HG03025 (cell line): ENCODE measurements around the gene COPZ2.
"Not testable (repeated sequence)": the region's sequence is repeated elsewhere in the genome, so short reads cannot be mapped to it uniquely, and the experiment has no call there.

ENCODE experiments used
- ATAC-seq: cut with Tn5 transposase; IDR thresholded peaks from one replicate; pipeline ENCODE4 v1.9.1; 2021; ENCODE audit warnings: mild to moderate bottlenecking, moderate library complexity; ENCODE audit not compliant: unreplicated experiment, low FRiP score

COPZ2 gene

DNA sequence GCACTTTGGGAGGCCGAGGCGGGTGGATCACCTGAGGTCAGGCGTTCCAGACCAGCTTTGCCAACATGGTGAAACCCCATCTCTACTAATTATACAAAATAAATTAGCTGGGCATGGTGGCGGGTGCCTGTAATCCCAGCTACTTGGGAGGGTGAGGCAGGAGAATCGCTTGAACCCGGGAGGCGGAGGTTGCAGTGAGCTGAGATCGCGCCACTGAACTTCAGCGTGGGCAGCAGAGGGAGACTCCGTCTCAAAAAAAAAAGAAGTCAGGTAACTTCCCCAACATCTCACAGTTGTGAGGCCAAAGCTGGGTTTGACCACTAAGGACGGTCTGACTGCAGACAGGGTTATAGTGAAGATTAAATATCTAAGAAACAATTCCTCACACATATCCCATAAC lies 2.9 kb downstream of the COPZ2 start:
- ATAC-seq: not testable (repeated sequence)

DNA sequence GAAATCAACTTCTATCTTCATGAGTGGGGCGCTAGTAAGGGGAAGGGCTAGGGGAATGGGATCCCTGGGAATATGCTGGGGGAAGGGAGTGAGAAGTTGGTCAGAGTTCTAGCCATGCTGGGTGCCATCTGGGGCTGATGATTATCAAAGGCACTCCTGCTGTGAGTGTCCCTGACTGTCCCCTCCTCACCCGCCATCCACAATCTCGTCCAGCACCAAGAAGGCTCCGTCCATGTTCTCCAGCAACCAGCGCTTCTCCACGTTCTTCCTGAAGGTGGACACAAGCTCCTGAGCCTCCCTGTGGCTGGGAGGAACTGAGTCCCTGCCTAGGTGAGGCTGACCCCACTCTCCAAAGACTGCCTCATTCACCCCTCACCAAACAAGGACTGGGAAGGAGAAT lies 5.6 kb downstream of the COPZ2 start:
- ATAC-seq: no peak

DNA sequence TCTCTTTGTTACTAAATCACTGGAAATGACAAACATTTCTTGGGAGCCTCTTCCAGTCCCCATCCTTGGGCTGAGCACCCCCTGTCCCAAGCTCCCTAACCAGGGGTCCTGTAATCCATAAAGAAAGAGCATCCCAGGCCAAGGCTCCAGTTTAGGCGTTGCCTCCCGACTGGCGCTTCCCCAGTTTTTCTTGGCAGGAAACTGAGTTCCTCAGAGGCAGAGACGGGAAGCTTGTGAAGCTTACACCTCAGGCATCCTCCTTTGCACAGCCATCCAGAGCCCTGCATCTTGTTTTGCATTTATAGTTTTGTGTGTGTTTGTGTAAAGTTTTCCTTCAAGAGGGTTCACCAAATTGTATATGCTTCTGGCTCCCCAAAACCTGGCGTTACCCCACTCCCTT lies 7.1 kb downstream of the COPZ2 start:
- no peak for ATAC-seq

GRCh38 chr17:48028736-48029135 lies 8.9 kb downstream of the COPZ2 start:
- ATAC-seq: no peak

DNA sequence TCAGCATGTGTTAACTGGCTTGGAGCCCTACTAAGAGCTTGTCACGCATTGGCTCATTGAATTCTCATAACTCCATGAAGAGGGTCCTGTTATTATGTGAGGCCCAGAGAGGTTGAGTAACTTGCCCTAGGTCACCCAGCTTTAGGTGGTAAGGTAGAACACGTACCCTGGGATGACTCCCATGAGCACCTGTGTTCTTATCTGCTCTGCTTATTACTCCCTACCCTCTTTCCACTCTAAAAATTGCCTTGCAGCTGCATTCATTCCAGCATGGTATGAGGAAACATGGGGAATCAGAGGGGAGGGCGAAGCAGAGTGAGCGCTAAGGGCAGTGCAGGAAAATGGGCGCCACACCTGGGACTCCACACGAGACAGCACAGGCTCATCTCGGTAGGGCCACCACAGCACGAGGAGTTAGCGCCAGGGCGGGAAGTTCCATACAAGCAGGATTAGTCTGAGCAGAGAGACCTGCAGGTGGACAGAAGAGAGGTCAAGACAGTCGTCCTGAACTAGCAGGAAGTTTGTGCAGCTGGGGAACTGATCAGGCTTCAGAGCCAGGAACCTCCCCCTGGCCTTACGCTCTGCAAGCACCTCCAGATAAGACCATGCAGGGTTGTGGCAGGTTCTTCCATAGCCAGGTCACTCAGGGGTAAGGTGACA lies 10.1 kb downstream of the COPZ2 start:
- ATAC-seq: no peak

DNA sequence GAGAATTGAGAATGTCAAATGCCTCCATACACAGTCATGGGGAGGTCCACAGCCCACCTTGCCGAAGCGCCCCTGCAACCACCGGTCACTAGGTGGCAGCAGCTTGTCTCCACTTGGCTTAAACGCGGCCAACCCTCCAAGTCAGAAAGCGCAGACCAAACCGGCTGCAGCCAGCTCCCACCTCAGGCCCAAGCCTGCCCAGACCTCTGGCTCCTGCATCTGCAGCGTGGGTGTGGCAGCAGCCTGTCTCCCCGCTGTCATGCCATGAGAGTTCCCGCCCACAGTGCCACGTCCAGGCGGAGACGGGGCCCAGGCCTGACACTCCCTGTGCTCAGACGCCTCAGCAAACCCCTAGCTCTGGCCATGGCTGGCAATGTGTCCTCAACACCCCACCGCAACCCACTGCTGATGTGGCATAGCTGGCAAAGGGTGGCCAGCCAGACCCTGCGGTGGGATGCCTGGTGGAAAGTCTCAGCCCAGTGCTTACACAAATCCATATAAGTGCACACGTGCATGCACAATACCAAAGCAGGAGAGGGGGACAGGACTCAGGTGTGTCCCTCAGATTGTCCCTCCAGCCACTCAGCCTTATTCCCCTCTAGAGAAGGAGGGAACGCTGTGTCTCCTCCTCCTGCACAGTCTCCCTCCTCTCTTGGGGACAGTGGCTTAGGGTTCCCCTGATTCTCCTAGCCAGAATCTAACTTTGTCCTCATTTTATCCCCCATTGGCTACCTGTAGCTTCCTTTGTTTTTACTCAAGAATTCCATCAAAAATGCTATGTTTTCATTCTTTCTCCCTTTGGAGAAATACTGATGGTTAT lies 10.9 kb downstream of the COPZ2 start:
- no peak for ATAC-seq

GRCh38 chr17:48025904-48026501 lies 11.6 kb downstream of the COPZ2 start:
- no peak for ATAC-seq

- peak; percentile 84 for ATAC-seq
Observed at GRCh38 chr17:48025040-48025903, 12.3 kb downstream of the COPZ2 start.

DNA sequence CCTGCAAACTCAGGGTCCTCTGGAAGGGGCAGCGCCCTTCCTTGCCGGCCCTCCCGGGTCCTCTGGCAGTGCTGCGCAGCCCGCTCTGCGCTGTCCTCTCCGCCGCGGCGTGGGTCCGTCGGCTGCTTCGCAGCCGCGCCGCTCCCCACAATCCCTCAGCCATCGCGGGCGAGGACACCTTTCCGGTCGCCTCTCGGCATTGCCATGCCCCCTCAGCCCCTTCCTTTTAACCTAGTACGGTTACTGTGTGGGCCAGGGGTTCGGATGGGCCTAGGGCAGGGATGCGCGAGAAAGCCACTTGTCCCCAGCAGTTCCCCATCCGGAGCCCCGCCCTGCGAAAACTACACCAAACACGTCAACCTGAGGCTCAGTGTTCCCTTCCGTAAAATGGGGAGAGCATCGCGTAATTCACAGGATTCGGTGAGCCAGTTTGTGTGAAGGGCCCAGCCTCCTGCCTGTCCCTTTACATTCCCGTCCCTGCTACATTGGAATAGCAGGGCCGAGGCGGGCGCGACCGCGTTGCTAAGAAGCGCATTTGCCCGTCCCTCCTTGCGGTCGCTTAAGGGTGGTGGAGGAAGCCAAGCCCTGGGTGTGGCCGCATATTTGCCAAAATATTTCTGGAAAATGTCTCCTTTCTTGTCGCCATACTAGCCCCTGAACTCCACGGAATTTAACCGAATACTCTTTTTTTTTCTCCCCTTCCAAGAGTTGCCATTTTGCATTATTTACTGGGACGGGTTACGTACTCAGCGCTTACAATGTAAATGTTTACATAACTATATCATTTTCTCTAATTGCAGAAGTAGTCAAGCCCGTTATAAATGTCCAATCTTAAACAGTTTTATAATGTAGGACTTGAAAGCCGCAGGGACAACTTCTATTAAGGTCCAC lies 13.2 kb downstream of the COPZ2 start:
- ATAC-seq: no peak

DNA sequence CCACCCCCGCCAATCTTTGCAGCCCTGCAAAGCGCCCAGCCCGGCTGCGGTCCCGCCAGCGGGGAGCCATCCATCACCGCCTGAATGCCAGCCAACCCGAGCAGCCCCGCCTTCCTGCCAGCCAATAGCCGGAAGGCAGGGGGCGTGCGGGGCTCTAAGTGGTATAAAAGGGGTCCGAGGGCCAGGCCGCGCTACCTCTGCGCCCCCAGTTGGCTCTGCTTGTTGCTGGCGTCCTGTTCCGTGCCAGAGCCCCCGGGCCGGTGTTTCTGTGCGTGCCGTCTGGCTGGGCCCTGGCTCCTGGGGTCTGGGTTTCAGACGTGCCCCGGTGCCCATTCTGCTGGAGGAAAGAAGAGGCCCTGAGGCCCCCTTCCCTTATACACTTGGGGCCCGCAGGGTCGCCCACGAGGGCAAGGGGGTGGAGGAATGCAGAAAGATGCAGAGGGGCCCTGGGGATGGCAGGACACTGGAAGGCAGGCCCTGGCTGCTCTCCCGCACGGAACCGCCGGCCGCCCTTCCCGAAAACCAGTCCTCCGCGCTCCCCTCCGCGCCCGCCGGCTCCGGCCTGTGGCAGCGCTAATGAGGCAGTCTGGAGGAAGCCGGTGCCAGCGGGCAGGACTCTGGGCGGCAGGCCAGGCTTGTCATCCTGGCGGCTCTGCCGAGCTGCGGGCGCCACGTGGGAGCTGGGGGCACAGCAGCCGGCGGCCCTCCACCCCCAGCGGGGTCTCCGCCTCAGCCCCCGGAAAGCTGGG lies 14.0 kb downstream of the COPZ2 start:
- no peak for ATAC-seq

GRCh38 chr17:48022901-48023300 lies 14.7 kb downstream of the COPZ2 start:
- no peak for ATAC-seq

DNA sequence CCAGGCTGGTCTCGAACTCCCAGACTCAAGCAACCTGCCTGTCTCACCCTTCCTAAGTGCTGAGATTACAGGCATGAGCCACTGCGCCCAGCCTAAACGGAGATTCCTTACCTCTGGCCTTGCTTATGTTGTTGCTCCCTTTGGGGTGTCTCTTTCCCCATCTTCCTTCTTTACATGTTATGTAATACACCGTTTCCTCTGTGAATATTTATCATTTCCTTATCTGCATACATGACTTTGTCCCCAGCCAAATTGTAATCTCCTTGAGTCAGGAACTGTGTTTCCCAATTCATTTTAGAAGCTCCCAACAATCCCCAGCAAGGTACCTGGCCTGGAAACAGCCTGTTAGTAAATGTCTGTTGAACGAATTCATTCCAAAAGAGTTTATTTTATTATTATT lies 15.7 kb downstream of the COPZ2 start:
- ATAC-seq: no peak

- not testable (repeated sequence) for ATAC-seq
Observed at GRCh38 chr17:48017817-48018158, 19.8 kb downstream of the COPZ2 start.

GRCh38 chr17:48016112-48016511 lies 21.5 kb downstream of the COPZ2 start:
- ATAC-seq: no peak

GRCh38 chr17:48014595-48015111 lies 22.9 kb downstream of the COPZ2 start:
- ATAC-seq: no peak

DNA sequence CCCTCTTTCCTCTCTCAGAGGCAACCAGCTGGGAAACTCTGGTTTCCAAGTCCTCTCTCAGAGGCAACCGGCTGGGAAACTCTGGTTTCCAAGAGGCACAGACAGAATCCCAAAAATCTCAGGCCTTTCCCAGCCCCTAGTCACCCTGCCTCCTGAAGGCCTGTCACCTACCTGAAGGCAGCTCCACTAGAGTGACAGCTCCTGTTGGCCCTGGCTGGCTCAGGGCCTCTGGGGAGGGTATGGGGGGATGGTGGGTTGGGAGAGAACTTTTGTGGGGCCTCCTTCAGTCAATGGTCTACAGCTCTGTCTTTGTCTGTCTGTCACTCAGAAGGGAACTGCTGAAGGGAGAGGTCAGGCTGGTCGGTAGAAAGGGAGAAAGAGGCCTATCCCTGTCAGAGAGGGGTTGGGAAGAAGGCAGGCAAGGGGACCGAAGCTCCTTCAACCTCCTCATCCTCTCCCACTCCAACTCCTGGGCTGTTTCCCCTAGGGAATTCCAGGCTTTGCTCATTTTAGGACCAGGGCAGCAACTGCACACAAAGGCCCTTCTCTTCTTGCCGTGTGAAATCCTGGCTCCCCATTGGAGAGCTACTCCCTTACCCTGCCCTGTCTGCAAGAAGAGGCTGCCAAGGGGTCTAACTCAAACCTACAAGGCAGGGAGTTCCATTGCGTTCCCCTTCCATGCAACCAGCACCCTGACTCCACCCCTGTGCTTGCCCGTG lies 23.6 kb downstream of the COPZ2 start:
- no peak for ATAC-seq

DNA sequence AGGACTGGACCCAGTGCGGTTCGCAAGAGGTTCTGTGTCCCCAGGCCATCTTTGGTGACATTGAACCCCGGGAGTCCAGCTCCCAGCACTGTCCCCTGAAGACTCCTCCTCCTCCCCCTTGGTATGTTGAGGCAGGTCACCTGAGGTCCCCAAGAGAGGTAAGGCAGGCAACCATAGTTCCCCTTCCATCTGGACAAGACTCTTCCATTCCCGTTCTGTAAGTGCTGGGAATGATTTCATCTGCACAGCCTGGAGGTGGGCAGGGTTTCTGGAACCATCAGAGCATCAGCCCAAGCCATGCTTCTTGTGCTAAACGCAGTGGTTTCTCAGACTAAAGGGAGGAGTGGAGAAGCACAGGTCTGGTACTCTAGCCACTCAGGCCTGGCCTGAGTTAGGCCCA lies 24.9 kb downstream of the COPZ2 start:
- no peak for ATAC-seq

GRCh38 chr17:48012151-48012520 lies 25.5 kb downstream of the COPZ2 start:
- no peak for ATAC-seq
